Neural progenitor cell (in vitro differentiated cells): Measurements from ENCODE around the gene MRGPRX2.

Source experiments
- CTCF ChIP-seq: fragments of 200-600 bp; sonication (generic); IDR thresholded peaks from 2 replicates; pipeline ENCODE4 v1.5.1; 2017; ENCODE audit warnings: antibody characterized with exemption, mild to moderate bottlenecking
- EZH2 ChIP-seq: fragments of 200-600 bp; sonication (generic); IDR thresholded peaks from 2 replicates; pipeline ENCODE4 v1.6.1; 2017; ENCODE audit warnings: antibody characterized with exemption, mild to moderate bottlenecking, moderate library complexity

DNA sequence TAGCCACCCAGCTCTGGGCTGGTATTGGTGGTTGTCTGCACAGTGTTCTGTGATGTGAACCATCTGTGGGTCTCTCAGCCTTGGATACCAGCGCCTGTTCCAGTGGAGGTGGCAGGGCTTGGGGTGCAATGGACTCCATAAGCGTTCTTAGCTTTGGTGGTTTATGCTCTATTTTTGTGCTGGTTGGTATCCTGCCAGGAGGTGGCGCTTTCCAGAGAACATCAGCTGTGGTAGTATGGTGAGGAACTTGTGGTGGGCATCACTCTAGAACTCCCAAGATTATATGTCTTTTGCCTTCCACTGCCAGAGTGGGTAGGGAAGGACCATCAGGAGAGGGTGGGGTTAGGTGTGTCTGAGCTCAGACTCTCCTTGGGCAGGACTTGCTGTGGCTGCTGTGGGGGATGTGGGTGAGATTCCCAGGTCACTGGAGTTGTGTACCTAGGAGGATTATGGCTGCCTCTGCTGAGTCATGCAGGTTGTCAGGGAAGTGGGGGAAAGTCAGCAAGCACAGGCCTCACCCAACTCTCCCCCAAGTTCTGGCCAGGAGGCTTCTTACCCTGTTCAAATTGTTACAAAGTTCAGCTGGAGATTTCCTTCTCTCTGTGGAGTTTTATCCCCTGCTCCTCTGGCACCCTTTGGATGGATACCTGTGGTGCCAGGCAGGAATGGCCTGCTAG, 47.2 kb downstream of the MRGPRX2 start:
- TF ChIP-seq CTCF (peak; percentile 47), EZH2 (no peak)
